ENCODE data around the gene MED25. TPM values are rescaled to one million over a fixed set of nuclear protein-coding genes. Genes with fewer than 3 reads are reported as not detected.

MED25 gene
- total RNA-seq, 1 donor from 2014 or later: 72.2 TPM

- H3K9me3 ChIP-seq (ENCODE audit: insufficient read depth, low read depth, low read length): no peaks in the 10 kb centered on the region
- peaks cover 11% of the 10 kb centered on the region for H3K79me2 ChIP-seq (ENCODE audit: insufficient read depth, low read length)
- peaks cover 12% of the 10 kb centered on the region for H3K4me1 ChIP-seq (ENCODE audit: insufficient read depth, low read length)
- no peak overlapping the region for H3K4me3 ChIP-seq (ENCODE audit: insufficient read depth, low read depth, low read length)
- H3K27ac ChIP-seq (ENCODE audit: low read depth, low read length): no peak overlapping the region
- peaks cover 7% of the 10 kb centered on the region for H3K36me3 ChIP-seq (ENCODE audit: insufficient read depth, low read length)
- no peak for DNase-seq (ENCODE audit: low read depth)
- no peak overlapping the region for H2AFZ ChIP-seq (ENCODE audit: low read depth, low read length)
- FAIRE-seq: no peak
- TF ChIP-seq EZH2 (IDR thresholded peaks at IDR 0.05; ENCODE audit: insufficient read depth, low read length): no peak
- no peak for TF ChIP-seq CTCF (IDR thresholded peaks at IDR 0.05; ENCODE audit: insufficient read depth, low read depth, low read length)
- Mint-ChIP-seq H3K27me3 (ENCODE audit: low read depth, unreplicated experiment) (no peaks in the 10 kb centered on the region), H3K9me3 (ENCODE audit: unreplicated experiment) (peaks cover 4% of the 10 kb centered on the region), H3K4me1 (ENCODE audit: low read depth, unreplicated experiment) (no peaks in the 10 kb centered on the region), H3K27ac (ENCODE audit: unreplicated experiment) (no peak overlapping the region), H3K36me3 (ENCODE audit: low read depth, unreplicated experiment) (peaks cover 33% of the 10 kb centered on the region), H3K4me3 (ENCODE audit: unreplicated experiment) (no peak overlapping the region)
- H3K4me2 ChIP-seq (ENCODE audit: low read length): no peak overlapping the region
- H3K9ac ChIP-seq (ENCODE audit: low read length): no peak overlapping the region
- no peaks in the 10 kb centered on the region for H3K27me3 ChIP-seq (ENCODE audit: insufficient read depth, low read length)
- H4K20me1 ChIP-seq (ENCODE audit: insufficient read depth, low read length): peaks cover 37% of the 10 kb centered on the region
Observed at GRCh38 chr19:49830766-49831165, 12.7 kb downstream of the MED25 start.

- H3K36me3 ChIP-seq (ENCODE audit: insufficient read depth, low read length): peaks cover 7% of the 10 kb centered on the region
- H3K4me3 ChIP-seq (ENCODE audit: insufficient read depth, low read depth, low read length): no peak overlapping the region
- H3K9me3 ChIP-seq (ENCODE audit: insufficient read depth, low read depth, low read length): no peaks in the 10 kb centered on the region
- no peak overlapping the region for H3K4me2 ChIP-seq (ENCODE audit: low read length)
- no peaks in the 10 kb centered on the region for H3K27me3 ChIP-seq (ENCODE audit: insufficient read depth, low read length)
- no peak overlapping the region for H2AFZ ChIP-seq (ENCODE audit: low read depth, low read length)
- H4K20me1 ChIP-seq (ENCODE audit: insufficient read depth, low read length): peaks cover 31% of the 10 kb centered on the region
- no peak overlapping the region for H3K27ac ChIP-seq (ENCODE audit: low read depth, low read length)
- H3K36me3 Mint-ChIP-seq (ENCODE audit: low read depth, unreplicated experiment): peaks cover 28% of the 10 kb centered on the region
- no peak overlapping the region for H3K9ac ChIP-seq (ENCODE audit: low read length)
- H3K9me3 Mint-ChIP-seq (ENCODE audit: unreplicated experiment): no peaks in the 10 kb centered on the region
- DNase-seq (ENCODE audit: low read depth) (no peak), FAIRE-seq (no peak)
- peaks cover 12% of the 10 kb centered on the region for H3K4me1 ChIP-seq (ENCODE audit: insufficient read depth, low read length)
- peaks cover 6% of the 10 kb centered on the region for H3K79me2 ChIP-seq (ENCODE audit: insufficient read depth, low read length)
- no peaks in the 10 kb centered on the region for H3K27me3 Mint-ChIP-seq (ENCODE audit: low read depth, unreplicated experiment)
- no peaks in the 10 kb centered on the region for H3K4me1 Mint-ChIP-seq (ENCODE audit: low read depth, unreplicated experiment)
- no peak for TF ChIP-seq EZH2 (IDR thresholded peaks at IDR 0.05; ENCODE audit: insufficient read depth, low read length)
- TF ChIP-seq CTCF (IDR thresholded peaks at IDR 0.05; ENCODE audit: insufficient read depth, low read depth, low read length): no peak
- peak overlapping the region; percentile 45 for H3K4me3 Mint-ChIP-seq (ENCODE audit: unreplicated experiment)
- no peak overlapping the region for H3K27ac Mint-ChIP-seq (ENCODE audit: unreplicated experiment)
Observed at GRCh38 chr19:49831592-49831991, 13.5 kb downstream of the MED25 start.

- no peak overlapping the region for H3K4me3 Mint-ChIP-seq (ENCODE audit: unreplicated experiment)
Observed at GRCh38 chr19:49832556-49832955, 14.5 kb downstream of the MED25 start.

More at GRCh38 chr19:49832556-49832955, 14.5 kb downstream of the MED25 start:
- peak overlapping the region; percentile 9 for H3K9ac ChIP-seq (ENCODE audit: low read length)
- peaks cover 28% of the 10 kb centered on the region for H4K20me1 ChIP-seq (ENCODE audit: insufficient read depth, low read length)
- no peaks in the 10 kb centered on the region for H3K27me3 ChIP-seq (ENCODE audit: insufficient read depth, low read length)
- no peak overlapping the region for H3K4me3 ChIP-seq (ENCODE audit: insufficient read depth, low read depth, low read length)
- peaks cover 29% of the 10 kb centered on the region for H3K36me3 Mint-ChIP-seq (ENCODE audit: low read depth, unreplicated experiment)
- H3K36me3 ChIP-seq (ENCODE audit: insufficient read depth, low read length): peaks cover 9% of the 10 kb centered on the region
- peaks cover 17% of the 10 kb centered on the region for H3K4me1 ChIP-seq (ENCODE audit: insufficient read depth, low read length)
- H3K27me3 Mint-ChIP-seq (ENCODE audit: low read depth, unreplicated experiment): no peaks in the 10 kb centered on the region
- no peaks in the 10 kb centered on the region for H3K9me3 Mint-ChIP-seq (ENCODE audit: unreplicated experiment)
- no peaks in the 10 kb centered on the region for H3K9me3 ChIP-seq (ENCODE audit: insufficient read depth, low read depth, low read length)
- no peak overlapping the region for H3K4me2 ChIP-seq (ENCODE audit: low read length)
- no peaks in the 10 kb centered on the region for H3K79me2 ChIP-seq (ENCODE audit: insufficient read depth, low read length)
- H3K27ac Mint-ChIP-seq (ENCODE audit: unreplicated experiment): no peak overlapping the region
- TF ChIP-seq EZH2 (IDR thresholded peaks at IDR 0.05; ENCODE audit: insufficient read depth, low read length) (no peak), CTCF (IDR thresholded peaks at IDR 0.05; ENCODE audit: insufficient read depth, low read depth, low read length) (no peak)
- no peak overlapping the region for H3K27ac ChIP-seq (ENCODE audit: low read depth, low read length)
- no peak for FAIRE-seq
- H3K4me1 Mint-ChIP-seq (ENCODE audit: low read depth, unreplicated experiment): peaks cover 4% of the 10 kb centered on the region
- no peak overlapping the region for H2AFZ ChIP-seq (ENCODE audit: low read depth, low read length)
- no peak for DNase-seq (ENCODE audit: low read depth)
